ENCODE results near the gene HOXB6.

Gene HOXB6

DNA sequence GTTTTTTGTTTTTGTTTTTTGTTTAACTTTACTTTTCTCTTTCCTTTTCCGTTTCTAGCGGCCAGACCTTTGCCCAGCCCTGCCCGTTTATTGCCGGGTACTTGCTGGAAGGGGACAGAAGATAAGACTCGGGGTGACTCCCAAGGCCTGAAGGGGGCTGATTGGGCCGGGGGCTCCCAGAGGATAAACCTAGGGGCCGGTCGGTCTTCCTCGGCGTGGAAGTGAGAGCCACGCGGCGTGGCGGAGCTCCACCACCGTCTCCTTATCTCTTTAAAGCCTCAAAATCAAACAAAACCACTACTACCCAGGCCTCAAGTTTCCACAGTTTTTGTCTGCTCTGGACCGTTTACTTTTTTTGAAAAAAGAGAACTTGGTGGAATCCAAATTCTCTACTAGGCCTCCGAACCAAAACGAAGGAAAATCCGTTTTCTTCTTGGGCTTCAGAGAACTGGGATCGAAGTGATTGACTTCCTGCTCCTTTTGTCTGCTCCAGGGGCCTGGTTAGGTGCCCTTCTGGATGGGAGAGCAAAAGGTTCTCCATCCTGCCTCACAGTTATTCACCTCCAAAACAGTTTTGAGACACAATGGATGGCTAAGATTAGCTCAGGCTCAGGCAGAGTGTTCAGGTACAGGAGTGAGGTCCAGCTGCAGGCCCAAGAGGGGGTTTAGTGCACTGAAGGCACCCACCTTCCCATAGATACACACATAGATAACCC is 29.9 kb upstream of the HOXB6 start:
- DNase-seq = no peak

DNA sequence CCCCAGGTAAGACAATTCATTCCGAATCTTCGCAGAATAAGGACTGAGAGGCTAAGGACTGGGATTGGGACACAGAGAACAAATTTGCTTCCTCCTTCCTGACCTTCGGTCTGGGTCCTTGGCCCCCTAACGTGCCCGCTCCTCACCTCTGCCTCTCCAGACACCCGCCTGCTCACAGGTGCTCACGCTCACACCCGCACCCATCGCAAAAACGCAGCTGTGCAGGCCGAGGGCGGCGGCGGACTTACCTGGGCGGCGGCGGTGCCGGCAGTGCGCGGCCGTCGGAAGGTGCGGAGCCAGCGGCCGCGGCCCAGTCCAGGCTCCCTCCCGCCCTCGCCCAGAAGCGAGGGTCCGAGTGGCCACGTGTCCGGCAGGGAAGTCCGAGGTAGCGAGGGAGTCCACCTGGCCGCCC is 28.5 kb upstream of the HOXB6 start:
- no peak for DNase-seq

DNA sequence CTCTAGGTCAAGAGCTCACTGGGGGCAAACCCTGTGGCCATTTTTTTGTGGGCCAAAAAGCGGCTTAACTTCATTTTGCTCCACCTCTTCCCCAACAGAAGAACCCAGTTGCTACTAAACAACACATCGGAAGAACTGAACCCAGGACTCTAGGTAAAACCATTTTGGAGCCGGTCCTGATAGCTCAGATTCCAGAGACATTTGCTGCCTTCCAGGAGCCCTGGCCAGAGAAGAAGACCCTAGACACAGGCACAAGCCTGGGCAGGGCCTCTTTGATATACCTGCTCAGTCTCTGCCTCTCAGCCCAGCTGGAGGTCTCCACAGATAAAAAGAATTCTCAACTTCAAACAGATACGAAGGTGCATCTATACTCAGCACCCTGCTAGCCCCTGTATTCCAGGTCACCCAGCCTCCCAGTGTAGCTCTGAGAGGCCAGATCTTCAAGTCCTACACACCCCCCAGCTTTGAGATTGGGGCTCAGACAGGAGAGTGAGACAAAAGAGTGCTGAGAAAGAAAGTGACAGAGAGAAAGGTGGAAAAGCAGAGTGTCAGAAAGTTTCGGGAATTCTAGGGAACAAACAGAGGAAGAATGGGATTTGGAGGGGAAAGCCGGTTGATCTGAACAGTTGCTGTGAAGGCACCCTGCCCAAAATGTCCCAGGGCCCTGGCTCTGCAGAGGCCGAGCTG is 27.9 kb upstream of the HOXB6 start:
- DNase-seq = no peak

DNA sequence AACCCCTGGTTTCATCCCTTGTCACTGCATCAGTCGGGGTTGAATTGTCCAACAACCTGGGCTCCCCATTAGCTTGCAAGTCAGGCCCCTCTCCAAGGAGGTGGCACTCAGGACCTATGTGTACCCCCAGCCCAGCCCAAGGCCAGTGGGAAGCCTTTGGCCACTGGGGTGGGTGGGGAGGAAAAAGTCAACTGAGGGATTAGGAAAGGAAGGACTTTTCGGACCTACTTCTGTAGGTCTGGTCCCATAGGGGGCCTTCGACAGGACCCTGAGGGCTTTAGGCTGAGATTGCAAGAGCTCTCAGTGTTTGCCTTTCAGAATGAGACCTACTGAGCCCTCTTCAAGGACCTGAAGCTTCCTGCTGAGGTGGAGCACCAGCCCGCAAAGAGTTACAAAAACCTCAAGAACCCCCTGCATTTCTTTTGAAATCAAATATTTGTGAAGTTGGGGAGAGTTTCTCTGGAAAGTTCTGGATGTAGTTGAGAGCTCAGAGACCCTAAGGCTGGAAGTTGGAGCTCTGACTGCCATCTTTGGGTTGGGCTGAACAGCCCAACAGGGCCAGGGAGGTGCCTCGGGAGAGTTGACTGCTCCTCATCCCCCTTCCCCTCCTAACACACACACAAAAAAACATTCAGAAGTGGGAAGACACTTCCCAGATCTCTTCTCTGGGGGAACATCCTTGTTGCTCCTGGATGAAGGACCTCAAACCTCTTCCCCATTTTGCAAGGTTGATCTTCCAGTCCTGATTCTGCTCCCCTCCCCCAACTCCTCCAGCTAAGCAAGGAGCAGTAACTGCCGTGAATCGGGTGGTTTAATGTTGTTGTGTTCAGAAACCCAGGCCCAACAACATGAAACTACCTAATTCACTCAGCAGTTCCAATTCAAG is 27.1 kb upstream of the HOXB6 start:
- DNase-seq = no peak

DNA sequence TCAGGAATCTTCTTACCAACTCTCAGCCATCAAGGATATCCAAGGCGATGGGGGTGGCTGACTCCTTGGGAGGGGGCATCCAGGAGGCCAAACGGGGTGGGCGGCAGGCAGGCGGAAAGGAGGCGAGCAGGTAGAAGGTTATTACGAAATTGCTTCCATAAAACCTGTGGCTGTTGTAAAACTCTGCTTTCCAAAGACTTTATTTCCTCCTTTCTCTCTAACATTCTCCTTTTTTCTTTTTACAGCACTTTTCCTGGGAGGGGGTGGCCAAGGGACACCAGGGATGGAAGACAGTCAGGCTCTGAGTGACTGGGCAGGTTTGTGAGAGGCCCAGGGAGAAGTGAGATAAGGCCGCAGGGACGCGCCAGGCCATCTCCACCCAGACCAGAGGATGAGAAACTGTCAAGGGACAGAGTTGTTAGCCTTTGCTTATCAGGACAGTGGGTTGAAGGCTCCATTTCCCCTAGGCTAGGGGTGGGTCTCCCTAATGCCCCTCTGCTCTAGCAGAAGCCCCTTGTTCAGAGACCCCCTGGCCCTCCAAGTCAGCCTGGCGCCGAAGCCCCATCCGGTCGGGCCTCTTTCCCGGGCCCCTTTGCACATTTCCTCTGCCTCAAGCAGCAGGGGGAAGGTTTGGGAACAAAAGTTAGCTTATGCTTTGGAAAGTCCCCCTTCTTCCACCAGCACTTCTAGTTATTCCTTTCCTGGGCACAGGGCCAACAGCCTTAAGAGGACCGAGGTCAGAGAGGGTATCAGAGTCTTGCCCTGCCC is 26.3 kb upstream of the HOXB6 start:
- no peak for DNase-seq

DNA sequence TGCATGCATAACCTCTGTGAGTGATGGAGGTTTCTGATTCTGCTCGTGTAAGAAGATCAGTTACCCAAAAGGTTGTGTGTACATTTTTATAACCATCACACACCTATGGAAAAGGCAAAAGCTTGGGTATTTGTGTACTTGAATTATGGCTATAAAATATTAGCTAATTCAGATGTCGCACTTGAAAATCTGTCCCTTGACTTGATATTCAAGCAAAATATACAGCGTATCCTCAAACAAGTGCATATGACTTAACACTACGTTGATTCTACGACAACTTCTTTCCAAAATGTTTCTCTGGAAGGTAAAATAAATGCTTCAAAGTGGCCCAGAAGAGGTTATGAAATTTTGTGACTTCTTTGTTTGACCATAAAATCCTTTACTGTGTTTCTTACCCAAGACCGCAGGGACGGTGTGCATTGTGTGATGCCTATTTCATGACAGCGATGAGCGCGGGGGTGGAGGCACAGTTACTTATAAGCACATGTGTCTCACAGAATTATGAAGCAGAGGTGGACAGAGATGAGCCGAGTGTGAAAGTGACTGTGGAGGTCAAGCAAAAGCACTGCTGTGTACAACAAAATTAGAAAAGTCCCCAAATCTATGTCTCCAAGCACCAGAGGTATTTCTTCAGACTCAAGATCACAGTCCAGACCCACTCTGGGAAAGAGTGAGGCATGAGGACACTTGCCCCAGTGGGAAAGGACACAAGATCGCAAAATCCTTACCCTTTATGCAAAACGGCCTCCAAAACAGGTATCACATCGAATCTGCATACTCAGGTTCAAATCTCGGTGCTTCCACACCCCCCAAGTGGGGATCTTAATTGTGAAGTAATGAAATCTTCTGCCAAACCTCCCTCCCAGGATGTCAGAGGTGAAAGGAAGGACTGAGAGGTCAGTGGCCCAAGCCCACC is 25.5 kb upstream of the HOXB6 start:
- no peak for DNase-seq

DNA sequence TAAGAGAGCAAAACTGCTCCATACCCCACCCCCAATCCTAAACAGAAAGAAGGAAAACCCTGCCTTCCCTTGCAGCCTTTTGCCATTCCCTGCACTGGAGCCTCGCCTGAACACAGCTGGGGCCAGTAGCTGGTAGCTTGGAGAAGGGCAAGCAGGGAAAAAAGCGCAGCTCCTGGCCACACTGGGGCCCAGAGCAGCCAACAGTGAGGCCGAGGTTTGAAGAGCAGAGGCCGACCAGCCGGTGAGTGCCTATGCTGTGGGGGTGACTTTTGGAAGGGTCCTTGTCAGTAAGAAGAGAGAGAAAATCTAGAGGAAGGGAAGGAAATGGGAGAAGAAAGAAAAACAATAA is 24.6 kb upstream of the HOXB6 start:
- no peak for DNase-seq

DNA sequence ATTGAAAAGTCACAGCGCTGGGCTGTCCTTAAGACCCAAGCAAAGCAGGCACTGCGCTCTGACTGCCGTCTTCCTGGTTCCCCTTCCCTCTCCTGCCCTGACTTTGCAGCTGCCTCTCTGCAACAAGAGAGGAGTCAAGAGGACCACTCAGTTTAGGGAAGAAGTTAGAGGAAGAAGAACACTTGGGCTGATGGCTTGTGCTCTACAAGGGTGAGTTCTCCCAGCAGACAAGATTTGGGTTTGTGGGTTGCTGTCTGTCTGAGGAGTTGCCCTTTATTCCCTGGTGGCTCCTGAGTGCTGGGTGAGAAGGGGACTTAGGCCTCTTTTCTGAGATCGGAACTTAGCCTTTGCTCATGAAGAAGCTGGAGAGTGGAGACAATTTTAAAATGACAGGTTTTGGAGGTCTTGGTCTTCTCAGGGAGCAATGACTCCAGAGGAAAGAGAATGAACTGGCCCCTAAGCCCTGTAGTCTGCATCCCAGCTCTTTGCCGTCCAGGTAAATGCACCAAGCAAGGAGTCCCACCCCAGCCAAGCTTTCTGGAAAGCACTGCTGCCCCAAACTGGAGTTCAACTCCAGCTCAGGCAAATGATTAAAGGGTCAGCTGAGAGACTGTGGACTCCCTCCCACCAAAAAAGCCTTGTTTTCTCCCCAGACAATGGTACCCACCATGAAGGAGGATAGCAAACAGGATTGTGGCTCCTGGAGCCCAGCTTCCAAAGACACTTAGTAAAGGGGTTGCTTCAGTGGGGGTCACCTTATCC is 24.0 kb upstream of the HOXB6 start:
- no peak for DNase-seq

DNA sequence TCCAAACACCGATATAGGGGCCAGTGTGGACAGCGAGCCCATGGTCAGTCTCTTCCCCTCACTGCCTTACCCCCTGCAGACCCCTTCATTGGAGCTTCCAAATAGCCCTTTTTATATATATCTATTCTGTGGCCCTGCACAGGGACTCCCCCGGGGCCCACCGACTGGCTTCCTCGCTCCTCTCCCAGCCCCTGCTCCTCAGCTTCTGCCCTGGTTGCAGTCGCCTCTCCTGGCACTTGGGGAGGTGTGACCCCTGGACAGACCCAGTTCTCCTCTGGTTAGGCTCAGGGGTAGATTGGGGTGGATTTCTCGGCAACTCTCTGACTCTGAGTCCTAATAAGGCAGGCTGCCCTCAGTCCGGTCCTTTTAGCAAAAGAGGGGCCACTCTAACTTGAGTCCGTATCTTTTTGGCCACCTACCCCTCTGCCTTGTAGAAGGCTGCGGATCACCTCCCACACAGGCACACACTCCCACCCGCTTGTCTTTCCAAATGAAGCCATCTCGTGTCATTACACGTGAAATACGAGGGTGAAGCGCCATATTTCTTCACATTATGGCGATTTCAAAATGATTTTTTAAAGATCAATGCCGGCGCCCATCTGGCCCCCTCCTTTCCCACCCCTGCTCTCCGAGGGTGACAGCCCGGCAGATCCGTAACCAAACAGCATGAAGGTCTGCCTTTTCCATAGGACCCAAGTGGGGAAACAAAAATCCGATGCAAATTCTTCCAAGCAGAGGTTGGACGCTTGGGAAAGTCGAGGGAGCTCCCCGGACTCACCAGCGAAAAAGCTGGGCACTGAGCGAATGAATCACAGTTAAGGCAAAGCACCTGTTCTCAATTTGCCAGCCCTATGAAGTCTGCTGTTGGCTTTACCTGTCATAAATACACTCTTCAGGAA is 23.1 kb upstream of the HOXB6 start:
- no peak for DNase-seq

DNA sequence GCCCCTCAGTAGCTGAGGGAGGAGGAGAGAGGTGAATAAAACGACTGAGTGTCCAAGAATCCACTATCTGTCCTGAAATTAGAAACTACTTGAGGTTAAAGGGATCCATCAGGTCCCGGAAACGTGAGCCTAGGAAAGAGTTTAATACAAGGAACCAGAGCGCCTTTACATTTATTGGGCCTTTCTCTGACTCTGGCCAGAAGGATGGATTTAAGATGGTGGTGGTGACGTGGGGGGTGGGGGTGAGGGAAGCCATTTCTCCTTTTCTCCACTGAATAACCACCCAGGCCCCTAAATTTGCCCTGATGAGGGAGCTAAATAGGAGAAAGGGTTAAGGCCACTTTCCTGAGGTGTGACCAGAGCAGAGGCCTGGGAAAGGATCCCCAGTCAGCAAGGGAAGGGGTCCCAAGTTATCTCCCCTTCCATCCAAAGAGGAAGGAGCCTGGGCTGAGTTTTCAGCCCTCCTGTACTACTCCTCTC is 22.4 kb upstream of the HOXB6 start:
- no peak for DNase-seq

DNA sequence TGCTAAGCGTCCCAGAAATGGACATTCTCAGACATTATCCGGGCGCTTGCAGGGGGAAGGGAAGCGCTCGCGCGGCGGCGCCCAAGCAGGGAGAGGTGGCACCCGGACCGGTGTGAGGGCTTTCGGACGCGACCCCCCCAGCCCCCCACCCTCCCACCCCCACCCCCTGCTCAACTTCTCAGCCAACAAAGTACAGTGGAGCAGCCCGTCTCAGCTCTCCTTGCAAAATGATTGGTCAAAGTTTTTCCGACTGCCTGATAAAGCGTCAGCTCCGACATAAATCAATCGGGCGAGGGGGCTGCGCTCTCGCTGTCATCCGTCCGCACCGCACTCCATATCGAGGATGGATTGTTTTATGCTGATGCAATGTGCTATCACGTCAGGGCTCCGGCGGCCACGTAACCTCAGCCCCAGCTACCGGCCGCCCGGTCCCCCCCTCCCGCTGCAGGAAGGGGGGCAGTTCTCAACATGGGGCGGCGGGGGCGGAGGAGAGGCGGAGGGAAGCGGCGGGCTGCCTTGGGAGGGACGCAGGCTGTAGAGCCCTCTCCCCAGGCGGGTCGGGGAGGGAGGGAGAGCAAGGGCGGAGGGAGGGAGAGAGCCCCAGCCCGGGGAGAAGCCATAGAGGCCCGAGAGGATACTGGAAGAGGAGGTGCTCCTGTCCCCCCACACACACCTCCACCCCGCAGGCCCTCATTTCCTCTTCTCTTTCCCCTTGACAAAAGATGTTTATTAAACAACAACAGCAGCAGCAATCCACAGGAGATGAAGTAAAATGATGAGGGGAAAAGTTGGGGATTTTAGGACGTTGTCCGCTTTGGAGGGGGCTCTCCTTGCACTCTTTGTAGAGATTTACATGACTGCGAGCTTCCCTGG is 21.7 kb upstream of the HOXB6 start, which contains the start of gene HOXB9:
TSS of gene HOXB9 (minus strand) at position 114 of the 873 bp plus-strand sequence. CDS start at position 25, 89 bp downstream.
- peak; percentile 31 for DNase-seq

DNA sequence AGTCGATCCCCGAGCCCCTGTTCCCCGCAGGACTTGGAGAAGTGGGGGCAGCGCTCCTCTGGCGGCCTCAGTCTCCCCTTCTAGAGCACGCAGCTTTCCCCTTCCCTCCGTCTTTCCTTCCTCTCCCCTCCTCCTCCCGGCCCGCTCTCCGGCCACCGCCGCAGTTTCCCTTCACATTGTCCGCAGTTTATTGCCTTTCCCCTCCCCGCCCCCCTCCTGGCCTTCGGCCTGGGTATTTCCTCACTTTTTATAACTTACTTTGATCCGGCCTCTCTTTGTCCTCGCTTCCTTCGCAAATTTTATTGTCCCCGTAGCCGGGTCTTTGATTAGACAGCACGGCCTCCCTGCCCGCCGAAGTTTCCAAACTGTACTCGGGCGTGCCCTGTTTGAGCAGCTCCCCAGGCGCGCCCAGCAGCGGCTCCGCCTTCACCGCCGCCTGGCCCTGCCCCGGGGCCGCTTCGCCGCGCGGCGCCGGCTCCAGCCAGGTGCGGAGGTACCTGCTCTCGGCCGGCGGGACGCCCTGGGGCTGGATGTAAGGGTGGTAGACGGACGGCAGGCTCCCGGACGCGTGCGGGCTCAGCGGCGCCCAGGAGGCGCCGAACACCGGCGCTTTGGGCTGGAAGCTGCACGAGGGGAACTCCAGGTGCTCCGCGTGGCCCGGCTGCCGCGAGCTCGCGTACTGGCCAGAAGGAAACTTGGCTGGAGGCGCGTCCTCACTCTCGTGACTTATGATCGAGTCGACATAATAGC is 20.9 kb upstream of the HOXB6 start:
- peak; percentile 26 for DNase-seq

DNA sequence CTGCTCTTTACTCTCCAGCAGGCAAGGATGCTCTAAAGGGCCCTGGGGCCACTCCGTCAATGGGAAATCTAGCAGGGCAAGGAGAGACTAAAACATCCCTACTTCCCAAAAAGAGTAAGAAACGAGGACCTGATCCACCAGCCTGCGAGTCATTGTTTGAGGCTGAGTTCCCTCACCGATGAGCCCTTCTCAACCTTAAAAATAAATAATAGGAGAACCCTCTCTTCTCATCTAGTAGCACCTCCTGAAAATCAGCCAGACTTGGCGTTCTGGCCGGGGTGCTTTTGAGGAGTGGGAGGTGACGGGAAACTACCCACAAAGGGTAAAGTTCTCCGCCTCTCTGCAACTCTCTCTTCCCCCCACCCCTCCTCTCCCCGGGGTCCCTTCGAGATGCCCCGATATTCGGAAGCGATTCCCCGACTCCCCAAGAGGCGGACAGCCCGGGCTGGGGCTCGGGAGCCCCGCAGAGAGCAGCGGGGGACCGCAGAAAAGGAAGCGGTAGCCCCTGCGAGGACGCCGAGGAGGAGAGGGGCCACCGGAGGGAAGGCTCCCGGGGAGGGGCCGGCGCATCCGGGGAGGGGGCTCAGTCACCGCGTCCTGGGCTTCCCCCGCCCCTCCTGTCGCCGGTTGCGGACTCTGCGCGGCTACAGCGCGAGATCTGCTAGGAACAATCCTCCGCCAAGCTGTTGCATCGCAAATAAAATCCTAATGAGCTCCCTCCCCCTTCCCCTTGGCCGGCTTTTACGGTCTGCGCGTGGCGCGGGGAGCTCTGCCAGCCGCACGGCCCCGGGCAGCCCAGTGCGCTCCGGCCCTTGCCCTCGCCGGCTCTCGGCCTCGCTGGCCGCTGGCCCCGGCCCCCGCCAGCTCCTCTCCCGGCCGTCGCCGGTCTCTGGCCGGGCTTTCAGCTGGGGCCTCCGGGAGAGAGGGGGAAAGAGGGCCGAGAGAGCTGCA is 20.0 kb upstream of the HOXB6 start:
- peak; percentile 27 for DNase-seq

DNA sequence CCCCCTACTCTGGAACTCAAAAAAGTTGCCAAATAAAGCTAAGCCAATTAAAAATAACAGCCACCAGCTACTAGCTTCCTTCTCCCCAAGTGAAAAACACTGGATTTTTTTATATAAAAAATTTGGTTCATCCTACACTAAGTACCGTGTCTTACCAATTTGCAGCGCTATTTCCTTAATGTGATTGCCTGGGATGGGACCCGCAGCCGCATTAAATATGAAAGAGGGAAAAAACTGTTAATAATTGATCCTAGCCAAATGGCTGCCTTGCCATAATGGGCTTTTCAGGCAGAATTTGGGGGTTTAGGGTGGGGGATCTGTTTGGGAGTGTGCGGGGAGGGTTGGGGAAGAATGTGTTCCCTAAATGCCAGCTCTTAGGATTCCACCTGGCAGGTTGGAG is 19.3 kb upstream of the HOXB6 start:
- DNase-seq = no peak

DNA sequence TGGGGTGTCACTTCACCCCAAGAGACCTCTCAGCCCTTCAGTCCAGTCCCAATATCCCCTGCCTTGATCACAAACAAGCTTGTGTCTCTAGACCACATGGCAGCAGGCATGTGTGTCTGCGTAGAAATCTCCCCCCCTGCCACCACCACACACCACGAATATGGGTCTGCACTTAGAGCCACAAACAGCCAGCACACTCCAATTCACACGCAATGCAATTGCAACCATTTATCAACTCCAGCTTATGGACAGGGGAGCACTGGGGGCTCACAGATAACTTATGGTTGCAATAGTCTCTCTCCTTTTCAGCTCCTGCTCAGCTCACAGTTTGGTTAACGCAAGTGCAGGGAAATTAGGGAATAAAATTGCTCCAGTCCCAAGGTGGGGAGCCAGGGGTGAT is 18.8 kb upstream of the HOXB6 start:
- DNase-seq = no peak

DNA sequence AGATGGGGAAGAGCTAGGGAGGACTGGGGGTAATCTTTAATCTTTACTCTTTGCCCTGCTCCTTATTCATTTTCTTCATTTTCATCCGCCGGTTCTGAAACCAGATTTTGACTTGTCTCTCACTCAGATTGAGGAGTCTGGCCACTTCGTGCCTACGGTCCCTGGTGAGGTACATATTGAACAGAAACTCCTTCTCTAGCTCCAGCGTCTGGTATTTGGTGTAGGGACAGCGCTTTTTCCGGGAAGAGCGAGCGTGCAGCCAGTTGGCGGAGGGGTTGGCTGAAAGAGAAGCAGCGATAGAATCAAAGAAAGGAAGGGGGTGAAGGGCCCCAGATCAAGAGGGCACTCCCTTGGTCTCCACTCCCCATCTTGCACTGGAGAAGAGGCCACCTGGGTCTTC is 18.1 kb upstream of the HOXB6 start:
- DNase-seq = no peak
